Mesothelial cell of epicardium (in vitro differentiated cells): ENCODE data around the gene CHI3L2. TPM values are rescaled to one million over a fixed set of nuclear protein-coding genes. Genes with fewer than 3 reads are reported as not detected.

ENCODE experiments used
- DNase-seq, 2 experiments: peaks; one replicate each; pipeline ENCODE4 v3.0.0; 2021; ENCODE audit warnings: low spot score in 2 of 2; ENCODE audit not compliant: unreplicated experiment in 2 of 2
- H3K27ac Mint-ChIP-seq: 2 replicates; pipeline ENCODE4 v1.8.0; 2021; ENCODE audit warnings: mixed read lengths
- H3K27me3 Mint-ChIP-seq: 2 replicates; pipeline ENCODE4 v1.8.0; 2021; ENCODE audit warnings: low read depth, mixed read lengths
- H3K36me3 Mint-ChIP-seq: 2 replicates; pipeline ENCODE4 v1.8.0; 2021; ENCODE audit warnings: mixed read lengths
- H3K4me1 Mint-ChIP-seq: 2 replicates; pipeline ENCODE4 v1.8.0; 2021; ENCODE audit warnings: mixed read lengths
- H3K4me3 Mint-ChIP-seq: 2 replicates; pipeline ENCODE4 v1.8.0; 2021; ENCODE audit warnings: mild to moderate bottlenecking, moderate library complexity, mixed read lengths
- H3K9me3 Mint-ChIP-seq: 2 replicates; pipeline ENCODE4 v1.8.0; 2021; ENCODE audit warnings: mixed read lengths
- CTCF ChIP-seq: fragments of 200-600 bp; sonication (generic); IDR thresholded peaks from one replicate; pipeline ENCODE4 v1.5.0; 2021; ENCODE audit warnings: antibody characterized with exemption; ENCODE audit not compliant: unreplicated experiment
- total RNA-seq: library from RNA; stranded (reverse); gene quantifications from 3 replicates; pipeline ENCODE4 v1.2.1, GENCODE V29; 2021

Gene CHI3L2
- total RNA-seq, 1 donor from 2014 or later: not detected

GRCh38 chr1:111269825-111270406, 42.4 kb downstream of the CHI3L2 start:
- H3K9me3 Mint-ChIP-seq: peaks cover 9% of the 10 kb centered on the region
- H3K4me1 Mint-ChIP-seq: no peaks in the 10 kb centered on the region
- no peaks in the 10 kb centered on the region for H3K36me3 Mint-ChIP-seq
- no peak overlapping the region for H3K27ac Mint-ChIP-seq
- TF ChIP-seq CTCF: no peak
- H3K4me3 Mint-ChIP-seq: no peak overlapping the region
- no peaks in the 10 kb centered on the region for H3K27me3 Mint-ChIP-seq
- no peak for DNase-seq

- Mint-ChIP-seq H3K36me3 (no peaks in the 10 kb centered on the region), H3K4me1 (no peaks in the 10 kb centered on the region), H3K27me3 (no peaks in the 10 kb centered on the region), H3K27ac (no peak overlapping the region), H3K4me3 (no peak overlapping the region), H3K9me3 (peaks cover under 1% of the 10 kb centered on the region)
- no peak for TF ChIP-seq CTCF
- DNase-seq: no peak
Measured at GRCh38 chr1:111270771-111271463, 43.4 kb downstream of the CHI3L2 start.

GRCh38 chr1:111271464-111271801, 43.9 kb downstream of the CHI3L2 start:
- H3K27ac Mint-ChIP-seq: no peak overlapping the region
- no peaks in the 10 kb centered on the region for H3K4me1 Mint-ChIP-seq
- peaks cover 4% of the 10 kb centered on the region for H3K9me3 Mint-ChIP-seq
- H3K36me3 Mint-ChIP-seq: no peaks in the 10 kb centered on the region
- H3K4me3 Mint-ChIP-seq: no peak overlapping the region
- no peaks in the 10 kb centered on the region for H3K27me3 Mint-ChIP-seq
- DNase-seq: no peak
- TF ChIP-seq CTCF: no peak

- H3K27me3 Mint-ChIP-seq: no peaks in the 10 kb centered on the region
- H3K4me1 Mint-ChIP-seq: no peaks in the 10 kb centered on the region
- H3K27ac Mint-ChIP-seq: no peak overlapping the region
Measured at GRCh38 chr1:111272081-111272480, 44.6 kb downstream of the CHI3L2 start.

GRCh38 chr1:111274653-111275052, 47.1 kb downstream of the CHI3L2 start:
- Mint-ChIP-seq H3K4me3 (no peak overlapping the region), H3K9me3 (peaks cover 7% of the 10 kb centered on the region), H3K36me3 (no peaks in the 10 kb centered on the region), H3K27me3 (no peaks in the 10 kb centered on the region), H3K4me1 (no peaks in the 10 kb centered on the region), H3K27ac (no peak overlapping the region)
- no peak for DNase-seq
- TF ChIP-seq CTCF: no peak

More at GRCh38 chr1:111272081-111272480, 44.6 kb downstream of the CHI3L2 start:
- Mint-ChIP-seq H3K36me3 (no peaks in the 10 kb centered on the region), H3K4me3 (no peak overlapping the region), H3K9me3 (peaks cover 7% of the 10 kb centered on the region)
- no peak for DNase-seq
- TF ChIP-seq CTCF: no peak

- Mint-ChIP-seq H3K9me3 (peaks cover 7% of the 10 kb centered on the region), H3K36me3 (no peaks in the 10 kb centered on the region), H3K4me1 (no peaks in the 10 kb centered on the region), H3K27ac (no peak overlapping the region), H3K4me3 (no peak overlapping the region), H3K27me3 (no peaks in the 10 kb centered on the region)
- DNase-seq: no peak
- no peak for TF ChIP-seq CTCF
Measured at GRCh38 chr1:111275079-111275478, 47.6 kb downstream of the CHI3L2 start.
